ENCODE results near the gene DSG2.
"Not testable (repeated sequence)": the region's sequence is repeated elsewhere in the genome, so short reads cannot be mapped to it uniquely, and the experiment has no call there.

The DSG2 gene

DNA sequence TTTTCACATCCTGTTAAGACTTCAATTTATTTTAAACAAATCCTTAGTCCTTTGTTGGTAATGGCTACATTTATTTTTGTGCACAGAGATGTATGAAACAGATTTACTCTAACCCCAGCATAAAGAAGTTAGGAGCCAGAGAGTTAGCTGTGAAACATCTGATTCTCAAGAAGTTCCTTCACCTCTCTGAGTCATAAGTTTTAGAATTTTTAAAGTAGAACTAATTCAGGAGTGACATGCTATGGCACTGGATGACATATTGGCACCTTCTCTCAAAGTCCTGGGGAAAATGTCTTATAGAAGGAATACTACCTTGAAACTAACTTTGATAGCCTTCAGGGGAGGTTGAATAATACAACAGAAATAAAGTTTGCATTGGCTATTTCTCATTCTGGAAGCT is 6.4 kb upstream of the DSG2 start:
- no peak overlapping the region for H3K27ac ChIP-seq
- TF ChIP-seq, protein P1, sequence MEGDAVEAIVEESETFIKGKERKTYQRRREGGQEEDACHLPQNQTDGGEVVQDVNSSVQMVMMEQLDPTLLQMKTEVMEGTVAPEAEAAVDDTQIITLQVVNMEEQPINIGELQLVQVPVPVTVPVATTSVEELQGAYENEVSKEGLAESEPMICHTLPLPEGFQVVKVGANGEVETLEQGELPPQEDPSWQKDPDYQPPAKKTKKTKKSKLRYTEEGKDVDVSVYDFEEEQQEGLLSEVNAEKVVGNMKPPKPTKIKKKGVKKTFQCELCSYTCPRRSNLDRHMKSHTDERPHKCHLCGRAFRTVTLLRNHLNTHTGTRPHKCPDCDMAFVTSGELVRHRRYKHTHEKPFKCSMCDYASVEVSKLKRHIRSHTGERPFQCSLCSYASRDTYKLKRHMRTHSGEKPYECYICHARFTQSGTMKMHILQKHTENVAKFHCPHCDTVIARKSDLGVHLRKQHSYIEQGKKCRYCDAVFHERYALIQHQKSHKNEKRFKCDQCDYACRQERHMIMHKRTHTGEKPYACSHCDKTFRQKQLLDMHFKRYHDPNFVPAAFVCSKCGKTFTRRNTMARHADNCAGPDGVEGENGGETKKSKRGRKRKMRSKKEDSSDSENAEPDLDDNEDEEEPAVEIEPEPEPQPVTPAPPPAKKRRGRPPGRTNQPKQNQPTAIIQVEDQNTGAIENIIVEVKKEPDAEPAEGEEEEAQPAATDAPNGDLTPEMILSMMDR (IDR thresholded peaks at IDR 0.05) = no peak
- TF ChIP-seq ZFX (IDR thresholded peaks at IDR 0.05; ENCODE audit: borderline replicate concordance) = no peak

DNA sequence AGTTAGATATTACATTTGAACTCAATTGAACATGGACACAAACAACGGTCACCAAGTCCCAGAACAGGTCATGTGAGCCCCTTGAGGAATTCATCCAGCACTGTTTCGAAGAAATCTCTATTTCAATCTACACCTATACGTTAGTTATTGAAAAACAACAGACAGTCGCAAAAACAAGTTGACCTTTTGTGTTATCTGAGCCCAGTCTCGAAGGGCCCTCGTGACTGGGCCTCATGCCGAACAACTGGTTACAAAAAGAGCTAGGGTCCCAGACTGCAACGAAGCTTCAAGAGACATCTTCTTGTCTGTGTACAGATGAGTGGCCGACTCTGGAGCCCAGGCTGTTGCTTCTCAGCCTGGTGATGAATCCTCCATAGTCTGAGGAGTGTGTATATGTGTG is 5.3 kb upstream of the DSG2 start:
- TF ChIP-seq, protein P1 (IDR thresholded peaks at IDR 0.05) = no peak
- TF ChIP-seq ZFX (IDR thresholded peaks at IDR 0.05; ENCODE audit: borderline replicate concordance) = no peak
- H3K27ac ChIP-seq = no peak overlapping the region

DNA sequence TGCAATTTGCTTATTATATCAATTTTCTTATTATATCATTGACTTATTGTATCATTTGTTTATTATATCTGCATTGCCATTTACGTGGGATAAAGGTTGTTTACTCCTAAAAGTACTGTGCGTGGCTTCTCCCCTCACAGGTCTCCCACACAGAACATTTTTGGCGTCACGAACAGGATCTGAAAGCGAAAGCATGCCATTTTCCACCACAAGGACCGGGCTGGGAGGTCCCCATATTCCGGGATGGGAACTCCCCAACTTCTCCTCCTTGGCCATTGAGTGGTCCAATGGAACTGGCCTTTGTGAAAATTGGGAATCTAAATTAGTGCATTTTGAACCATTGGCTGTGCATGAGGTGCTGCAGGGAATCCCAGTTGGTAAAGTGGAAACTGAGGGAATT is 4.8 kb upstream of the DSG2 start:
- H3K27ac ChIP-seq = no peak overlapping the region
- TF ChIP-seq ZFX (IDR thresholded peaks at IDR 0.05; ENCODE audit: borderline replicate concordance) = no peak
- TF ChIP-seq, protein P1 (IDR thresholded peaks at IDR 0.05) = no peak

DNA sequence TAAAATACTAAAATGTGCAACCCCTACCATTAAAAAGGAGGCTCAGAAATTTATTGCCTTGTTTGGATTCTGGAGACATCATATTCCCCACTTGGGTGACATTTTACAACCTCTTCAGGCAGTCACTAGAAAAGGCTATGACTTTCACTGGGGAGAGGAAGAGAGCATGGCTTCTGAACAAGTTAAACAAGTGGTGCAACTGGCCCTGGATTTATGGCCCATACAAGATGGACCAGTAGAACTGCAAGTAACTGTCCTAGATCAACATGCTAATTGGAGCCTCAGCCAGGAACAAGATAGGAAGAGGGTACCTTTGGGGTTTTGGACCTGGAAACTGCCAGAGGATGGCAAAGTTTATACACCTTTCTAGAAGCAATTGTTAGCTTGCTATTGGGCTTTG is 4.0 kb upstream of the DSG2 start:
- TF ChIP-seq, protein P1 (IDR thresholded peaks at IDR 0.05) = no peak
- TF ChIP-seq ZFX (IDR thresholded peaks at IDR 0.05; ENCODE audit: borderline replicate concordance) = no peak
- no peak overlapping the region for H3K27ac ChIP-seq

DNA sequence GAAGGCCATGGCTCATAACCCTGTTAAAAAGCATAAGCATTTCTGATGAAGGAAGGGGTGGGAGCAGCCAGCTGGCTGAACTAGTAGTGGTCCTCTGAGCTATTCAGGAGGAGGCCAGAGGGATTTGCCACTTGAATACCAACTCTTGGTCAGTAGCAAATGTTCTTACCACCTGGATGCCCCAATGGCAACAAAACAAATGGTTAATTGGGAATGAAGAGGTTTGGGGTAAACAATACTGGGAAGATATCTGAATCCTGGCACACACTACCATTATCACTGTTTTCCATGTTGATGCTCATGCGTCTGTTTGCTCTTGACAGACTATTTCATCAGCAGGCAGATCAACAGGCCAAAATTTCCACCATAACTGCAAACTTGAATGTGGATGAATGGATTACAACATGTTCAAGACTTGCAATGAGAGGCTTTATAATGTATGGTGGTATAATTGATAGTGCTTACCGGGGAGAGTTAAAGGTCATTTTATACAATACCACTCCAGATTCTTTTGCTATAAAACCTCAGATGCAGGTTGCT is 3.2 kb upstream of the DSG2 start:
- not testable (repeated sequence) for H3K27ac ChIP-seq

DNA sequence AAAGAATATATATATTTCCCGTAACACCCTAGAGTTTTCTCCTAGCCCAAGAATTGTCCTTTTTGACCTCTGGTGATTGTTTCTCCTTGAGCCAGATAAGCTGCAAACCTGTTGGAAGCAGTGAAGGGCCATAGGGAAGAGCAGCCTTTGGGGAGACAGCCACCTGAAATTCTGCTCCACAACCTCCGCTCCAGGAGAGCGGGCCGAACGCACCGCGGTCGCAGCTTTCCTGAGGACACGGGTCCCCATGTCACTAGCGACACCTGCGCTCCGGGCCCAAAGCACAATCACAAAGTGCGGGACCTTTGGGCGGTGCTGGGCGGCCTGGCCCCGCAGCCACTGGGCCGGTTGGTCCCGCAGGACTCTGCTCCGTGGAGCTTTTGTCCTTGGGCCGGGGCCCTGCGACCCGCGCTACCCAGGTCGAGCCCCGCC is 557 bp upstream of the DSG2 start:
- H3K27ac ChIP-seq = peak overlapping the region; percentile 79
- no peak for TF ChIP-seq ZFX (IDR thresholded peaks at IDR 0.05; ENCODE audit: borderline replicate concordance)

DNA sequence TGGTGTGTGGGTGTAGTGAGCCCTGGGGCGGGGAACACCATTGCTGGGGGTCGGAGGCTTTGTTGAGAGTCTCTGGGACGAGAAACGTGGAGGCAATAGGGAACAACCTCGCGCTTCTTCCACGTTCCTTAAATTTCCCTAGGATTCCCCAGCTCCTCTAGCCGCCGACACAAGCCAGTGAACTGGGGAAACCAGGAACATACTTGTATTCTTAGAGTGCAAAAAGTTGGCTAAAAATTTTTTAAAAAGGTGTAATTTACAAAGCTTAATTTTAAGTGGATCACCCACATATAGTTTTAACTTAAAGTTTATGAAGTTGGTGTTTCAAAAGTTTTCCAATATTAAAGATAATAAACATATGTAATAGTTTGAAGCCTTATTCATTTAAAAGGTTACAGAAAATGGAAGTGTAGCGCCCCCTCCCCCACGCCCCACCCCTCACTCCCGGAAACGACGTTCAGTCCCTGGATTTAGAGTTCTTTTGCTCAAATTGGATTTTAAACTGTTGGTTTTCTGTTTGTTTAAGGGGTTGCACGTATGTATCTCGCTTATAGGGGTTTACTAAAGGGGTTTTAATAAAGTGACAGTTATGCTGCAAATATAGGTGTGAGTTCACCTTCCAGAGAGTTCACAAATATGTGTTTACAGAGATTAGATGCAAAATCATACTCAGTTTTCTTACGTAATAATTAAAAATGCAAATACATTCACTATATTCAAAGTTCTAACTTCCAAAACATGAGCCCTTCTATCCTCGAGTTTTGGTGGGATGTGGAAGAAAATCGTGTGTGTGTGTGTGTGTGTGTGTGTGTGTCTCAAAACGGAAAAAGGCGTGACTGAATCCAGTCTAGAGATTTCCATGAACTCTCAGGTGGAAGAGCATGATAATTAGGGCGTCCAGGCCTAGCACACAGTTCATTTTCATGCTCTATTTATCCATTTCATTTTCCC is 872 bp downstream of the DSG2 start:
- TF ChIP-seq ZFX (IDR thresholded peaks at IDR 0.05; ENCODE audit: borderline replicate concordance) = no peak
- TF ChIP-seq, protein P1 (IDR thresholded peaks at IDR 0.05) = no peak
- peak overlapping the region; percentile 79 for H3K27ac ChIP-seq

DNA sequence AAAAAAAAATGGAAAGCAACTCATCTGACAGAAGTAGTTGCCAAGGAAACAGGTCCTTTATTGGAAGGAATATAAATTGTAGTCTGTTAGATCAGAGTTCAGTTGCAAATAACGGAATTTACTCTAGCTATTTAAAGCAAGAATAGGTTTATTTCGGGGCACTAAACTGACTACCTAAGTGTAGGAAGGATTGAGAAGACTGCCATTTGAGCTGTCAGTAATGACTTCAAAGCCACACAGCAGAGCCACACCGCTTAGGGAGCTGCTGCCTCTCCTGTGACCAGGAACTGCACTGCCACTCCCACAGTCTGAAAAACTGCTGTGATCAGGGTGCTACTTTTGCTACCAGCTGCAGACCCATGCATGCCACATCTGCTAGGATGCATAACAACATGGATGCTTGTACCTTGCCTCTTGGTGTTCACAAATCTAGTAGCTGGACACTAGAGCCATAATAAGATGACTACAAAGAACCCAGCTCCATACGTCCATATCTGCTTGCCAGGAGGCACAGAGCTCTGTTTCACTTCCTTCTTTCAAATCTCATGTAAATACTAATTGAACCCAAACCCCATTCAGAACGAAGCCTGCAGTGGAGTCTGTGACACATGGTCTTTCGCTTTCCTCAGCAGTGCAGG is 2.2 kb downstream of the DSG2 start:
- no peak overlapping the region for H3K27ac ChIP-seq
- TF ChIP-seq, protein P1 (IDR thresholded peaks at IDR 0.05) = no peak
- TF ChIP-seq ZFX (IDR thresholded peaks at IDR 0.05; ENCODE audit: borderline replicate concordance) = no peak

Measured in 22Rv1 (cell line).